UCSD-AML1 (cell line): ENCODE results near the gene GNL2.
A peak's percentile ranks its signal among the peaks of the same experiment; 100 is the strongest.
"Not testable (repeated sequence)": the region's sequence is repeated elsewhere in the genome, so short reads cannot be mapped to it uniquely, and the experiment has no call there.

Experiments used
- DNase-seq: peaks from one replicate; lab custom pipeline; 2025; ENCODE audit not compliant: unreplicated experiment; lab: John Stamatoyannopoulos, UW

GNL2 gene

DNA sequence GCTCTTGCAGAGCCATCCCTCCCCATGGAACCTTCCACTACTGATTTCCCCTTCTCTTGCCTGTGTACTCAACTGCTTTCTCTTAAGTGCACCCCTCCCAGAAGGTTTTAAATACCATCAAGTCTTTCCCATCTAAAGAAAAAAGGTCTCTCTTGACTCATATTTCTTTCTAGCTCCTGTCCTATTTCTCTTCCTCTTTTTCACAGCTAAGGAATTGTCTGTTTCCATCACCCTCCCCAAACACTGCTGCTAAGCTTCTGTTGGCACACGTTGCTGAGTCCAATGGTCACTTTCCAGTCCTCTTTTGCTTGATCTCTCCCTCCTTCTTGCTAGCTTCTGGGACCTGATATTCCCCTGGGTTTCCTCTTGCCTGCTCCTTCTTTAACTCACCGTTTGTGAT lies 13.3 kb upstream of the GNL2 start:
- no peak for DNase-seq

GRCh38 chr1:37606481-37607263 lies 10.9 kb upstream of the GNL2 start:
- no peak for DNase-seq

DNA sequence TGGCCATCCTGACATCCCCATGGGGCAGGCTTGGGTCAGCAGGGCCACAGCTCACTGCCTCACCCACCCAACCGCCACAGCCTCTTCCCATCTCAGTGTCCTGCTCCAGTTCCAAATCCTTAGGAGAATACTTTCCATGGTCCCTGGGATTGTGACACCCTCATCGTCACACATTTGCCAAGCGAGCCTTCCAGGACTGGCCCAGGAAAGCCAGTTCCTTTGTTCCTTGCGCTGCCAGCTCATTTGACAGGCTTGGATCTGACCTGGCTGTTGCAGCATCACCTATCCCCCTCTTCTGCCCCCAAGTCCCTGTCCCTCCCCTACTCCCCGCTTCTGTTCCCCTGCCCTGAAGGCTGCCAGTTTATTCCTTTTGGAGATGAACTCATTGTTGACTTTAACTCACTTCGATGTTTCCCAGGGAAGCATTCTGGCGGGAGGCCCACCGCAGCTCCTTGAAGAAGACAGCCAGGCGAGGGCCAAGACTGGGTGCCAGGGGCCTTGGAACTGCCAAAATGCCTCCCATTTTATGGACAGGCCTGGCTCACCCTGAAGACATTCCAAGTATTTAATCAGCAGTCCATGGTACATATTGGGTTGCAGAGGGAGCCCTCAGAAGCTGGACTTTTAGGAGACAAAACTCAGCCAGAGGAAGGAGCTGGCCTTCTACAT lies 10.2 kb upstream of the GNL2 start:
- no peak for DNase-seq

DNA sequence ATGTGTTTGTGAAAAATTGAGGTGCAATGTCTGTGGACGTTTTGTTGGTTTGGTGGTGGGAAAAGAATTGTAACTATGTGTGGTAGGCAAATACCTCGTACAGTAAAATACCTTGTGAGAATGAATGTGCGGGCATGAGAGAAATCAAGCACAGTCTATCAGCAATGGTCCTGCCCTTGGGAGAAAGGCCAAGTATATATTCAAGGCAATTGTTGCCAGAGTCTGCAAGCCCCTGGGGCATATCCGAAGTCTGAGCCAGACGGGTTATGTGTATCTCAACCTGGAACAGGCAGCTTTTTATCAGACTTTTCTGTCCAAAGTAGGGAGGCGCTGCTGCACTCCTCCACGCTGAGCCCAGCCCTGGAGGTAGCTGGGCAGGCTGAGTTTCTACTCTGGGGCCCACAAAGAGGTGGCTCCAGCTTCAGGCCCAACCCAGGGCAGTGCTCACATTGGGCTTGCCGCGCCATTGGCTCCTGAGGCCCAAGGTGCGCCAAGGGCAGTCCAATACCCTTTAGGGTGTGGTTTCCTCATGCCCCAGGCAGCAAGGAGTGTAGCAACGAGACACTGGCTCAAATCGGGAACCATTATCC lies 9.4 kb upstream of the GNL2 start:
- DNase-seq, result no peak

GRCh38 chr1:37602750-37603694 lies 7.3 kb upstream of the GNL2 start:
- DNase-seq, result no peak

DNA sequence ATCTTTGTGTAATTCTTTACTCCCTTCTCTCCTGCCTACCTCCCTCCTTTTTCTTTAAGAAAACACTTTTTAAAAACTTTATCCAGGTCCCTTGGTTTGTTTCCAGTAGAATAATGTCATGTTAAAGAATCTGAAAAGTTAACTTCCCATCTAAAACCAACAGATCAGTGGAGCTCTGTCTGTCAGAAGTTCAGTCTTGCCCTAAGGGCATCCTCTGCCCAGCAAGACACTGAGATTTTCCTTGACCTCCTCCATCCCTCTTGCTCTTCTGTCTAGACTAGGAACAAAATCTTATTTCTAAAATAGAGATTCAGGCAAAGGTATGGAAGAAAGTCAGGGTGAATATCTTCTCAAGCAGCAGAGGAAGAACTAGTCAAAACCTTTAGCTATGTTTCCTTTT lies 5.7 kb upstream of the GNL2 start:
- no peak for DNase-seq

- DNase-seq, result no peak
These were observed 4.2 kb upstream of the GNL2 start for GRCh38 chr1:37599940-37600339.

DNA sequence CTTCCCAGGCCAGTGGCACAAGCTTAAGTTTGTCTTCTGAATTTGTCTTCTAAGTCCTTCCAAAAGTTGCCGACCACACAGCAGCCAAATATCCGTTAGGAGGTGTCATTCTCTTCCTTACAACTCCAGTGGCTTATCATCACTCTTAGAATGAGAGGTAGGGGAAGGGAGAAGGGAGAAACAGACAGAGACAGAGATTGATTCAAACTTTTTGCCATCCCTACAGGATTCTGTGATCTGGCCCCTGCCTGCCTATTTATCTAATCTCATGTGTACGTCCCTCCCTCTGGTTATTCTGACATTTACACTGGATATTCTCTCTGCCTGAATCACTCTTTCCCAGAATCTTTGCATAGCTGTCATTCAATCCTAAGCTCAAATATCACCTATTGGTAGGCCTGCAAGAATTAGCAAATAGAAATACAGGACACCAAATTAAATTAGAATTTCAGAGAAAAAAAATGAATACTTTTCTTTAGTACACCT lies 488 bp upstream of the GNL2 start:
- DNase-seq, result no peak

DNA sequence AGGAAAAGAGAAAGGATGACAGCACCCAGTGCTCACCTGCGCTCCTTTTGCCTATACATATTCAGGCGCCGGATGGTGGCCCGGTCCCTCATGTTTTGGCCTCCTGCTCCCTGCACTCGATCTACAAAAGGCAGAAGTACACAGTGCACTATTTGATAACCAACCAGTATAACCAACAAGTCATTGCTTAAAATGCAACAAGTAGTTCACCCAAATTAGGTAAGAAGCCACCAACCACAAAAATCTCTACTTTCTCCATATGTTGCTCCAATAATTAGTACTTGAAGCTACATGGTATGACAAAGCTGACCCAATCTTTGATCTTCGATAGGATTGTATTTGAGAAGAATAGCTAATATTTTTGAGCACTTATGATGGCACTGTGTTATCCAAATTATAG lies 2.0 kb downstream of the GNL2 start:
- DNase-seq, result no peak

GRCh38 chr1:37588939-37589338 lies 6.8 kb downstream of the GNL2 start:
- DNase-seq, result no peak

DNA sequence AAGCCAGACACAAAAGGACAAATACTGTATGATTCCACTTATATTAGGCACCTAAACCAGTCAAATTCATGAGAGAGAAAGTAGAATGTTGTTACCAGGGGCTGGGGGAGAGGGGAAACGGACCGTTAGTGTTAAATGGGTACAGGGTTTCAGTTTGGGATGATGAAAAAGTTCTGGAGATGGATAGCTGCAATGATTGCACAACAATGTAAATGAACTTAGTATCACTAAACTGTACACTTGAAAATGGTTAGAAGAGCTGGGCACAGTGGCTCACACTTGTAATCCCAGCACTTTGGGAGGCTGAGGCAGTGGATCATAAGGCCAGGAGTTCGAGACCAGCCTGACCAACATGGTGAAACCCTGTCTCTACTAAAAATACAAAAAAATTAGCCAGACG lies 11.2 kb downstream of the GNL2 start:
- not testable (repeated sequence) for DNase-seq

GRCh38 chr1:37575692-37576091 lies 20.0 kb downstream of the GNL2 start:
- no peak for DNase-seq

- DNase-seq, result no peak
These were observed 20.8 kb downstream of the GNL2 start for GRCh38 chr1:37574834-37575480.

- no peak for DNase-seq
These were observed 25.0 kb downstream of the GNL2 start for GRCh38 chr1:37570528-37571334.

- DNase-seq, result no peak
These were observed 28.7 kb downstream of the GNL2 start for GRCh38 chr1:37567023-37567422.

DNA sequence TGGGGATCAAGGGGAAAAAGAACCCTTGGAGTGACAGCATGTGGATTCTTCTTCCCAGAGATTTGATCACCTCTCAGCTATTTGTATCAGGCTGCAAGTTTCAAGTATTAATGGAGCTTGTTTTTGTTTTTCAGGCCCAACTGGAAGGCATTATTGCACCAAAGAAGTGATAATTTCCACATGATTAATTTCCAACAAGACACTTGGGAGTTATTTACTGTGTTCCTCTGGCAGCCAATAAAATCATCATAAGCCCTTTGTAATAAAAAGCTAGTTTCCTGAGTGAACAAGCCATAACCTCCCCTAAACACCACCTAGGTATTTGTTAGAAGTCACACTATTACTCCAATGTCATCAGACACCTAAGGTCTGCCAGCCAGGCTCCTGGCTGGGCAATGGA lies 30.8 kb downstream of the GNL2 start:
- no peak for DNase-seq

DNA sequence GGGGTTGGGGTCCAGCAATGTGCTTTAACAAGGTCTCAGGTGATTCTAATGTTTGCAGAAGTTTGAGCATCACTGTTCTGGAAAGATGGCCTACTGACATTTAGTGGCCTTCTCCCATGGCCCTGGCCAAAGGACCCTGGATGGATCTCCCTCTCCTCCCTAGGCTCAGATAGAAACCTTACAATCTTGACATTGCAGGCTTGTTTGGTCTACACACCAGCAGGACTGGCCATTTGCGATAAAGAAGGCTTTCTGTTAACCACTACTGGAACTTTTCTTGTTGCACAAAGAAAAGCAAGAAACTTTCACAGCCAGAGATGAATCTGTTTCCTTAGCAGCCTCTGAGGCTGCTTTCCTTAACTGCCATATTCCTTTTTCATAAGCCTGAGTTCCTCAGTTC lies 32.8 kb downstream of the GNL2 start:
- DNase-seq, result no peak

DNA sequence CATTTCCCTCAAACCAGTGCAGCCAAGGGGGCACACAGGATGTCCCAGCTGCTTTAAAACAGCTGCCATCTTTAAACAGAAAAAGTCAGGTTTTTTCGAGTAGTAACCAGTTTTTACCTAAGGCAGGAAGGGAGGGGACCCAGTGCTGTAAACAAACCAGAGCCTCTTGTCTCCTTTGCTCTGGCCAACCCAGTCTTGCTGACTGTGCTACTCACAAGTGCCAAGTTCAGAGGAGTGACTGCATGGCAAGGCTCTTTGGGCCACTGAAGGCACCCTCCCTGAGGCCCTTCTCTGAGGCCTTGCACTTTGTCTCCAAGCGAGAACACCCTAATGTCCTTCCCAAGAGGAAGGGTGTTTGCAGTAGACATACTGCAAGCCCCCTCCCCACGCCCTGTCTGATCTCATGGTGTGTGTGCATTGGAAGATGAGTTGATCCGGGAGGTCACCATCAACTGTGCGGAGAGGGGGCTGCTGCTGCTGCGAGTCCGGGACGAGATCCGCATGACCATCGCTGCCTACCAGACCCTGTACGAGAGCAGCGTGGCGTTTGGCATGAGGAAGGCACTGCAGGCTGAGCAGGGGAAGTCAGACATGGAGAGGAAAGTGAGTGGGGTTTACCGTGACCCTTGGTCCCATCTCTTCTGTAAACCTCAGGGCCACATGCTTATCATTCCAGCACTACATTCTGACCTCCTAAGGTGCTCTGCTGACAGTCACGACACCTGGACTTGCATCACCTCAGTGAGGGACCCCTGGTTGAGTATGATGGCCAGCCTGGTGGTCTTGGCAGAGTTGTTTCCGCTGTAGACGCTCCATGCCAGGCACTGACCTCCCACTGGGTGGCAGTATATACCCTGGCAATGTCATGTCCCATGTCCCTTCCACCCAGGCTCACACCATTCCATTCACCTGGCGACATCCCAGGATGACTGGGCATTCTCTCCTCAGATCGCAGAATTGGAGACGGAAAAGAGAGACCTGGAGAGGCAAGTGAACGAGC lies 34.3 kb downstream of the GNL2 start:
- peak; percentile 14 for DNase-seq
